Measurements from ENCODE around the gene RIMBP2.

The RIMBP2 gene

GRCh38 chr12:130671556-130671955 is 44.5 kb downstream of the RIMBP2 start:
- H3K27me3 ChIP-seq (ENCODE audit: insufficient read depth, poor library complexity, severe bottlenecking): no peaks in the 10 kb centered on the region
- TF ChIP-seq SPI1 (IDR thresholded peaks at IDR 0.05; ENCODE audit: borderline replicate concordance, low read depth) (no peak), GABPA (IDR thresholded peaks at IDR 0.05; ENCODE audit: low read depth) (no peak), POLR2AphosphoS5 (IDR thresholded peaks at IDR 0.05; ENCODE audit: low read depth) (no peak)
- TF ChIP-seq, protein P1, sequence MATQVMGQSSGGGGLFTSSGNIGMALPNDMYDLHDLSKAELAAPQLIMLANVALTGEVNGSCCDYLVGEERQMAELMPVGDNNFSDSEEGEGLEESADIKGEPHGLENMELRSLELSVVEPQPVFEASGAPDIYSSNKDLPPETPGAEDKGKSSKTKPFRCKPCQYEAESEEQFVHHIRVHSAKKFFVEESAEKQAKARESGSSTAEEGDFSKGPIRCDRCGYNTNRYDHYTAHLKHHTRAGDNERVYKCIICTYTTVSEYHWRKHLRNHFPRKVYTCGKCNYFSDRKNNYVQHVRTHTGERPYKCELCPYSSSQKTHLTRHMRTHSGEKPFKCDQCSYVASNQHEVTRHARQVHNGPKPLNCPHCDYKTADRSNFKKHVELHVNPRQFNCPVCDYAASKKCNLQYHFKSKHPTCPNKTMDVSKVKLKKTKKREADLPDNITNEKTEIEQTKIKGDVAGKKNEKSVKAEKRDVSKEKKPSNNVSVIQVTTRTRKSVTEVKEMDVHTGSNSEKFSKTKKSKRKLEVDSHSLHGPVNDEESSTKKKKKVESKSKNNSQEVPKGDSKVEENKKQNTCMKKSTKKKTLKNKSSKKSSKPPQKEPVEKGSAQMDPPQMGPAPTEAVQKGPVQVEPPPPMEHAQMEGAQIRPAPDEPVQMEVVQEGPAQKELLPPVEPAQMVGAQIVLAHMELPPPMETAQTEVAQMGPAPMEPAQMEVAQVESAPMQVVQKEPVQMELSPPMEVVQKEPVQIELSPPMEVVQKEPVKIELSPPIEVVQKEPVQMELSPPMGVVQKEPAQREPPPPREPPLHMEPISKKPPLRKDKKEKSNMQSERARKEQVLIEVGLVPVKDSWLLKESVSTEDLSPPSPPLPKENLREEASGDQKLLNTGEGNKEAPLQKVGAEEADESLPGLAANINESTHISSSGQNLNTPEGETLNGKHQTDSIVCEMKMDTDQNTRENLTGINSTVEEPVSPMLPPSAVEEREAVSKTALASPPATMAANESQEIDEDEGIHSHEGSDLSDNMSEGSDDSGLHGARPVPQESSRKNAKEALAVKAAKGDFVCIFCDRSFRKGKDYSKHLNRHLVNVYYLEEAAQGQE (IDR thresholded peaks at IDR 0.05; ENCODE audit: insufficient replicate concordance, low read depth): no peak
- TF ChIP-seq, protein P2, sequence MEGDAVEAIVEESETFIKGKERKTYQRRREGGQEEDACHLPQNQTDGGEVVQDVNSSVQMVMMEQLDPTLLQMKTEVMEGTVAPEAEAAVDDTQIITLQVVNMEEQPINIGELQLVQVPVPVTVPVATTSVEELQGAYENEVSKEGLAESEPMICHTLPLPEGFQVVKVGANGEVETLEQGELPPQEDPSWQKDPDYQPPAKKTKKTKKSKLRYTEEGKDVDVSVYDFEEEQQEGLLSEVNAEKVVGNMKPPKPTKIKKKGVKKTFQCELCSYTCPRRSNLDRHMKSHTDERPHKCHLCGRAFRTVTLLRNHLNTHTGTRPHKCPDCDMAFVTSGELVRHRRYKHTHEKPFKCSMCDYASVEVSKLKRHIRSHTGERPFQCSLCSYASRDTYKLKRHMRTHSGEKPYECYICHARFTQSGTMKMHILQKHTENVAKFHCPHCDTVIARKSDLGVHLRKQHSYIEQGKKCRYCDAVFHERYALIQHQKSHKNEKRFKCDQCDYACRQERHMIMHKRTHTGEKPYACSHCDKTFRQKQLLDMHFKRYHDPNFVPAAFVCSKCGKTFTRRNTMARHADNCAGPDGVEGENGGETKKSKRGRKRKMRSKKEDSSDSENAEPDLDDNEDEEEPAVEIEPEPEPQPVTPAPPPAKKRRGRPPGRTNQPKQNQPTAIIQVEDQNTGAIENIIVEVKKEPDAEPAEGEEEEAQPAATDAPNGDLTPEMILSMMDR (IDR thresholded peaks at IDR 0.05; ENCODE audit: insufficient read depth, low read length): no peak
- H3K27ac ChIP-seq (replicated peaks): no peak overlapping the region
- H3K4me3 ChIP-seq (replicated peaks; ENCODE audit: insufficient read depth, low read length): no peak overlapping the region
- no peak for DNase-seq (ENCODE audit: low read depth in 1 of 2, low spot score in 1 of 2)

DNA sequence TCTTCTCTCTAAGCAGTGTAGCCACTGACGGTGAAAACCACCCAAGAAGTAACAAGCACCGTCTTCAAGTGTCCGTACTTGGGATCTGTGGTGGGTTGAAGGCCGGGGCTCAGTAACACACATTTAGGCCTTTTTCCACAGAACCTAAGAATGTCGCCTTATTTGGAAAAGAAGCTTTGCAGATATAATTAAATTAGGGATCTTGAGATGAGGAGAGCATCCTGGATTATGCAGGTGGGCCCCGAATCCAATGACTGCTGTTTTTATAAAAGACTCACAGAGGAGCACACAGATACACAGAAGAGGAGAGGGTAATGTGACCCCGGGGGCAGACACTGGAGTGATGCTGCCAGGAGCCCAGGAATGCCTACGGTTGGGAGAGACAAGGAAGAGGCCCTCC is 46.3 kb downstream of the RIMBP2 start:
- Histone ChIP-seq H3K27me3 (ENCODE audit: insufficient read depth, poor library complexity, severe bottlenecking) (no peaks in the 10 kb centered on the region), H3K27ac (replicated peaks) (no peak overlapping the region), H3K4me3 (replicated peaks; ENCODE audit: insufficient read depth, low read length) (no peak overlapping the region)
- no peak for DNase-seq (ENCODE audit: low read depth in 1 of 2, low spot score in 1 of 2)
- TF ChIP-seq POLR2AphosphoS5 (IDR thresholded peaks at IDR 0.05; ENCODE audit: low read depth) (no peak), SPI1 (IDR thresholded peaks at IDR 0.05; ENCODE audit: borderline replicate concordance, low read depth) (no peak), GABPA (IDR thresholded peaks at IDR 0.05; ENCODE audit: low read depth) (no peak)
- TF ChIP-seq, protein P1 (IDR thresholded peaks at IDR 0.05; ENCODE audit: insufficient replicate concordance, low read depth): no peak
- TF ChIP-seq, protein P2 (IDR thresholded peaks at IDR 0.05; ENCODE audit: insufficient read depth, low read length): no peak

GRCh38 chr12:130669205-130669557 is 46.9 kb downstream of the RIMBP2 start:
- TF ChIP-seq SPI1 (IDR thresholded peaks at IDR 0.05; ENCODE audit: borderline replicate concordance, low read depth): no peak
- TF ChIP-seq, protein P2 (IDR thresholded peaks at IDR 0.05; ENCODE audit: insufficient read depth, low read length): no peak
- no peak for TF ChIP-seq POLR2AphosphoS5 (IDR thresholded peaks at IDR 0.05; ENCODE audit: low read depth)
- TF ChIP-seq GABPA (IDR thresholded peaks at IDR 0.05; ENCODE audit: low read depth): no peak
- TF ChIP-seq, protein P1 (IDR thresholded peaks at IDR 0.05; ENCODE audit: insufficient replicate concordance, low read depth): no peak
- Histone ChIP-seq H3K27ac (replicated peaks) (no peak overlapping the region), H3K27me3 (ENCODE audit: insufficient read depth, poor library complexity, severe bottlenecking) (no peaks in the 10 kb centered on the region), H3K4me3 (replicated peaks; ENCODE audit: insufficient read depth, low read length) (no peak overlapping the region)
- DNase-seq (ENCODE audit: low read depth in 1 of 2, low spot score in 1 of 2): peak; percentile 1 to 9

Data from HL-60 (cell line).